CD14-positive monocyte (primary cell): ENCODE results near the gene RABL3. TPM values are rescaled to one million over a fixed set of nuclear protein-coding genes. Genes with fewer than 3 reads are reported as not detected.
A peak's percentile ranks its signal among the peaks of the same experiment; 100 is the strongest.

Source experiments
- DNase-seq, 3 donors: peaks; one replicate each; pipeline ENCODE4 v3.0.0-alpha.2; 2011 to 2022
- H2AFZ ChIP-seq: 2 replicates; pipeline ENCODE4 v1.6.0; 2012; ENCODE audit warnings: mild to moderate bottlenecking, low read depth, low read length, inconsistent platforms; ENCODE audit not compliant: insufficient read depth, poor library complexity, severe bottlenecking
- H3K27ac ChIP-seq, 2 donors: 1 replicate in 1 of 2; 2 replicates in 1 of 2; pipeline ENCODE4 v1.5.1; 2012 to 2013; ENCODE audit warnings: low read length in 2 of 2, control low read depth in 1 of 2, inconsistent platforms in 1 of 2, low read depth in 1 of 2, mild to moderate bottlenecking in 1 of 2
- H3K27me3 ChIP-seq, 2 donors: one replicate each; pipeline versions ENCODE4 v1.6.0 to v1.6.1; 2011 to 2013; ENCODE audit warnings: low read length in 2 of 2; ENCODE audit not compliant: control insufficient read depth in 2 of 2, insufficient read depth in 2 of 2
- H3K36me3 ChIP-seq, 2 donors: replicated peaks in 1 of 2; 1 replicate in 1 of 2; 2 replicates in 1 of 2; pipeline versions ENCODE4 v1.5.1 to v1.6.1; 2012 to 2013; ENCODE audit warnings: low read length in 2 of 2, control low read depth in 1 of 2, inconsistent platforms in 1 of 2, mild to moderate bottlenecking in 1 of 2; ENCODE audit not compliant: insufficient read depth in 2 of 2, control insufficient read depth in 1 of 2
- H3K4me1 ChIP-seq, 2 donors: 1 replicate in 1 of 2; 2 replicates in 1 of 2; pipeline versions ENCODE4 v1.5.1 to v1.6.1; 2012 to 2013; ENCODE audit warnings: low read length in 2 of 2, control low read depth in 1 of 2, inconsistent platforms in 1 of 2, mild to moderate bottlenecking in 1 of 2, moderate library complexity in 1 of 2; ENCODE audit not compliant: insufficient read depth in 2 of 2, control insufficient read depth in 1 of 2
- H3K4me2 ChIP-seq: replicated peaks from 2 replicates; pipeline ENCODE3; 2012; ENCODE audit warnings: low read length, moderate library complexity, mild to moderate bottlenecking; ENCODE audit not compliant: poor library complexity, severe bottlenecking; ENCODE audit errors: extremely low read depth
- H3K4me3 ChIP-seq, 3 experiments: fragments of 200-600 bp in 1 of 3; sonication (generic) in 1 of 3; replicated peaks in 1 of 3; 1 replicate in 2 of 3; 2 replicates in 1 of 3; pipeline ENCODE4 v1.5.1; 2011 to 2013; ENCODE audit warnings: low read length in 3 of 3, mild to moderate bottlenecking in 3 of 3, control low read depth in 2 of 3, low read depth in 2 of 3, inconsistent platforms in 1 of 3, moderate library complexity in 1 of 3
- H3K79me2 ChIP-seq: 2 replicates; pipeline ENCODE4 v1.6.0; 2012; ENCODE audit warnings: mild to moderate bottlenecking, control low read depth, inconsistent platforms, low read length, moderate library complexity; ENCODE audit not compliant: insufficient read depth
- H3K9ac ChIP-seq: 2 replicates; pipeline ENCODE4 v1.6.0; 2017; ENCODE audit warnings: low read length, mild to moderate bottlenecking; ENCODE audit not compliant: insufficient read depth, poor library complexity, severe bottlenecking
- H3K9me3 ChIP-seq, 2 donors: replicated peaks in 1 of 2; 1 replicate in 1 of 2; 2 replicates in 1 of 2; pipeline versions ENCODE4 v1.5.1 to v1.6.1; 2012 to 2013; ENCODE audit warnings: low read length in 2 of 2, control low read depth in 1 of 2; ENCODE audit not compliant: control insufficient read depth in 1 of 2, insufficient read depth in 1 of 2
- H4K20me1 ChIP-seq: 2 replicates; pipeline ENCODE4 v1.6.0; 2012; ENCODE audit warnings: mild to moderate bottlenecking, low read length, control low read depth, moderate library complexity; ENCODE audit not compliant: insufficient read depth
- H3K27ac Mint-ChIP-seq, 7 donors: one replicate each; pipeline ENCODE4 v1.8.0; 2020; ENCODE audit warnings: mild to moderate bottlenecking in 7 of 7, mixed read lengths in 7 of 7, moderate library complexity in 6 of 7, inconsistent platforms in 2 of 7
- H3K27me3 Mint-ChIP-seq, 3 donors: one replicate each; pipeline ENCODE4 v1.8.0; 2021 to 2022; ENCODE audit warnings: low read depth in 3 of 3, mild to moderate bottlenecking in 3 of 3, mixed read lengths in 3 of 3, moderate library complexity in 3 of 3, inconsistent platforms in 1 of 3
- H3K36me3 Mint-ChIP-seq, 2 donors: one replicate each; pipeline ENCODE4 v1.8.0; 2020; ENCODE audit warnings: mixed read lengths in 2 of 2, inconsistent platforms in 1 of 2, mild to moderate bottlenecking in 1 of 2
- H3K4me1 Mint-ChIP-seq: one replicate; pipeline ENCODE4 v1.8.0; 2020; ENCODE audit warnings: mild to moderate bottlenecking, mixed read lengths
- H3K4me3 Mint-ChIP-seq, 2 donors: one replicate each; pipeline ENCODE4 v1.8.0; 2020; ENCODE audit warnings: mild to moderate bottlenecking in 2 of 2, mixed read lengths in 2 of 2, moderate library complexity in 1 of 2
- H3K9me3 Mint-ChIP-seq, 7 donors: one replicate each; pipeline ENCODE4 v1.8.0; 2020 to 2022; ENCODE audit warnings: mixed read lengths in 7 of 7, mild to moderate bottlenecking in 6 of 7, moderate library complexity in 6 of 7, inconsistent platforms in 2 of 7
- CTCF ChIP-seq: fragments of 200-600 bp; IDR thresholded peaks from one replicate; pipeline ENCODE4 v1.8.0; 2022; ENCODE audit warnings: antibody characterized with exemption, mild to moderate bottlenecking
- WGBS: methylation state at CpG from one replicate; pipeline ENCODE4 v1.1.5; 2013; ENCODE audit warnings: missing lambda C conversion rate; ENCODE audit not compliant: insufficient coverage; 5-methylcytosine and 5-hydroxymethylcytosine counted together
- intact Hi-C, 2 donors: fragments of 100-400 bp; cut with micrococcal nuclease; formaldehyde crosslinking; loops; one replicate each; pipeline versions ENCODE4 v1.15.0 to v1.15.1; 2023
- polyA plus RNA-seq, 3 donors: library from polyadenylated mRNA; depleted of rRNA in 1 of 3; unstranded in 2 of 3; stranded (reverse) in 1 of 3; fragments of 300-500 nt in 2 of 3; fragments of >200 nt in 1 of 3; fragmentation: Illumina TruSeq in 2 of 3; gene quantifications; 1 replicate in 2 of 3; 2 replicates in 1 of 3; pipeline ENCODE4 v1.2.3, GENCODE V29; 2012 to 2021

RABL3 gene
- polyA plus RNA-seq, 3 donors = 2.0 to 14.9 (median 11.5) TPM

- H2AFZ ChIP-seq = no peak overlapping the region
- H3K27me3 ChIP-seq = no peaks in the 10 kb centered on the region
- H3K4me1 ChIP-seq = no peaks in the 10 kb centered on the region
- H3K79me2 ChIP-seq = no peaks in the 10 kb centered on the region
- peak in 2 of 3 donors; percentile 12 to 31 for DNase-seq
- H3K9ac ChIP-seq = no peak overlapping the region
- Mint-ChIP-seq H3K36me3 (peaks cover 32 to 41% of the 10 kb centered on the region in 2 donors), H3K4me1 (no peaks in the 10 kb centered on the region), H3K9me3 (no peaks in the 10 kb centered on the region), H3K27ac (peak overlapping the region in 4 of 7 donors; percentile 4 to 57 (median 28)), H3K4me3 (no peak overlapping the region), H3K27me3 (no peaks in the 10 kb centered on the region)
- H3K36me3 ChIP-seq = peaks cover 42 to 65% of the 10 kb centered on the region in 2 donors
- no peaks in the 10 kb centered on the region for H4K20me1 ChIP-seq
- no peak for TF ChIP-seq CTCF
- H3K9me3 ChIP-seq = no peaks in the 10 kb centered on the region
- H3K4me3 ChIP-seq = no peak overlapping the region
- 90% methylated on average over 12 of the region's 13 CpGs for WGBS
- intact Hi-C loops = no loop called here
- H3K4me2 ChIP-seq = no peak overlapping the region
- H3K27ac ChIP-seq = peak overlapping the region in 1 of 2 donors; percentile 28
Measured at GRCh38 chr3:120780977-120781376, 38.7 kb upstream of the RABL3 start.

GRCh38 chr3:120778776-120779175 lies 36.5 kb upstream of the RABL3 start:
- Histone ChIP-seq H3K9me3 (no peaks in the 10 kb centered on the region), H3K36me3 (peaks cover 47 to 87% of the 10 kb centered on the region in 2 donors), H3K4me1 (no peaks in the 10 kb centered on the region), H3K27ac (no peak overlapping the region), H4K20me1 (no peaks in the 10 kb centered on the region), H3K79me2 (no peaks in the 10 kb centered on the region), H2AFZ (no peak overlapping the region), H3K27me3 (no peaks in the 10 kb centered on the region), H3K4me3 (no peak overlapping the region), H3K4me2 (no peak overlapping the region), H3K9ac (no peak overlapping the region)
- intact Hi-C loops = no loop called here
- H3K27ac Mint-ChIP-seq = no peak overlapping the region
- H3K27me3 Mint-ChIP-seq = no peaks in the 10 kb centered on the region
- H3K4me3 Mint-ChIP-seq = no peak overlapping the region
- H3K9me3 Mint-ChIP-seq = no peaks in the 10 kb centered on the region
- no peak for TF ChIP-seq CTCF
- H3K36me3 Mint-ChIP-seq = peaks cover 32 to 37% of the 10 kb centered on the region in 2 donors
- H3K4me1 Mint-ChIP-seq = no peaks in the 10 kb centered on the region
- WGBS = no CpG with 5 or more reads among the region's 3 CpGs
- DNase-seq = no peak
